Activated CD4-positive, alpha-beta T cell treated with anti-CD3 and anti-CD28 coated beads, Interleukin-2, amount 50 U/mL, for 16 hours (primary cell): Measurements from ENCODE around the gene DMTF1.

Experiments
- DNase-seq: peaks from one replicate; pipeline ENCODE4 v3.0.0-alpha.2; 2020

DMTF1 gene

GRCh38 chr7:87148332-87148955, 3.8 kb upstream of the DMTF1 start:
- no peak for DNase-seq

- no peak for DNase-seq
These were observed 1.1 kb upstream of the DMTF1 start for GRCh38 chr7:87151002-87151728.

- DNase-seq, result no peak
These were observed 533 bp upstream of the DMTF1 start for GRCh38 chr7:87151729-87152111.

- DNase-seq, result peak; percentile 45
These were observed 816 bp downstream of the DMTF1 start for GRCh38 chr7:87152897-87153641.

DNA sequence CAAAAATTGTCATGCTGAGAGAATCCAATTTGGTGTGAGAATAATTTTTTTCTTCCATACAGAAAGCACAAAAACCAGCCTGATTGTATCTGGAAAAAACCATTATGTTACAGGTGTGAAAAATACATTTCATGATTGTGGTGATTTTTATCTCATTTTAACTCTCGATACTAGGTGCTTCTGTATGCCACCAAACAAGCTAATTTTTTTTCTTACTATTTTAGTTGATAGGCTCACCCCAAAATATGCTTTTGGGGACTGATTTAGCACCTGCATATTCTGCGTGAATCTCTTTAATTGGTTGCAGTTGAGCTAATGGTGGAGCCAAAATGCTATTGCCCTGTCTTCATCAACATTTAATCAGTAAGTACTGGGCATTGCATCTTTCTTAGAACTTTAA, 1.9 kb downstream of the DMTF1 start:
- no peak for DNase-seq

GRCh38 chr7:87154569-87154968, 2.3 kb downstream of the DMTF1 start:
- DNase-seq, result no peak

DNA sequence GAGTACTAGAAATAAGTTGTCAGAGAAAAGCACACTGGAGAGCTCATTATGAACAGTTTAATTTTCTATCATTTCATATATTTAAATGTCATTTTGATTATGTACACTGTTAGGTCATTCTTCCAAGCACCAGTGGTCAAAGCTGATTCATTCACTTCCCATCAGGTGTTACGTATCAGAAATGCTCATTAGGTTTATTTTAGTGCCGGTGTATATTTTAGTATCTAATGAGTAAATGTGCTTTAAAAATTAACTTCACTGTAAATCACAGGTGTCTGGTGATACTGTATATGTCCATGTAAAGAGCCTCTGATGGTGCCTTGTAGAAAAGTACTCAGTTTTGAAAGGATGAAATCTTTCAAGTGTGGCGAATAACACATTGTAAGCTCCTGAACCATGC, 3.5 kb downstream of the DMTF1 start:
- no peak for DNase-seq

- no peak for DNase-seq
These were observed 4.5 kb downstream of the DMTF1 start for GRCh38 chr7:87156709-87157108.

- no peak for DNase-seq
These were observed 7.3 kb downstream of the DMTF1 start for GRCh38 chr7:87159538-87159937.

- DNase-seq, result no peak
These were observed 12.2 kb downstream of the DMTF1 start for GRCh38 chr7:87164433-87164832.

- DNase-seq, result no peak
These were observed 18.6 kb downstream of the DMTF1 start for GRCh38 chr7:87170828-87171227.

DNA sequence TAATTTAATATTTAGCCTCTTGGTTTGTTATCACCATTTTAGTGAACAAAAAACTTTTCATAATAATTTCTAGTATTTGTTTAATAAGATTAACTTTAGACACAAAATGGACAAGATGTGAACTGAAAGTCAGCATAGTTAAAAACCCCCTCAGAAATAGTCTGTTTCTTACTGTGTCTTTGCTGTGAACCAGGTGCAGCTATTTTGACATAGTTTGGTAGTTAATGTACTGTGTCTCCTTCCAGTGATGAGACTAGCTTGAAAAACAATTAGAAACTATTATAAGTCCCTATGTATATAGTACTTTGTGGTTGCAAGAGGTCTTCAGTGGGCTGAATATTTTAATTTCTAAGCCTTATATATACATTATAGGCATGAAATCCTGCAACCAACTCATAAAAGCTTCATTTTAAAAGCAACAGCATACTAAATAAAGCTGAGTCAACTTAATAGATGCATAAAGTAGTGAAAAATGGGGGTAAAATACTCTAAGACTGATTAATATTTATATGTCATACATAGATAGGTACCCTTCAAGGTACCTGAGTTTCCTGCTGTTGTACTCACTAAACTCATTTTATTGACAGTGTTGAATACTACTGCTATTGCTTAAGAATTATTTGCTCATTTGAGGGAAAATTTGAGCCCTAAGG, 19.2 kb downstream of the DMTF1 start:
- DNase-seq, result no peak

GRCh38 chr7:87173471-87173870, 21.2 kb downstream of the DMTF1 start:
- DNase-seq, result no peak

DNA sequence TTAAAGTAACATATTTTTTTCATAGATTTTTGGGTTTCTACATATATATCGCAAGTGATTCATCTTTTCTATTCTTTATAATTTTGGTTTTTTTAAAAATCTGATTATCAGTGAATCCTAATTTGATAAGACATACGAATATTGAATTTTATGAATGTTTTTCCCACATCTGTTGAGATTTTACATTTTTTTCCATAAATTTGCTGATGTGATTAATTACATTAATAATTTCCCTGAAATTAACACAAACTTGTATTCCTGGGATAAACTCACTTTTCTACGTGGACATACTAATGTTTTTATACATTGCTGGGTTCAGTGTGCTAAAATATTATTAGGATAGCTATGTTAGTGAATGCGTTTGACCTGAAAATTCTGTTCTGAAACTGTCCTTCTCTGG, 26.1 kb downstream of the DMTF1 start:
- DNase-seq, result no peak

DNA sequence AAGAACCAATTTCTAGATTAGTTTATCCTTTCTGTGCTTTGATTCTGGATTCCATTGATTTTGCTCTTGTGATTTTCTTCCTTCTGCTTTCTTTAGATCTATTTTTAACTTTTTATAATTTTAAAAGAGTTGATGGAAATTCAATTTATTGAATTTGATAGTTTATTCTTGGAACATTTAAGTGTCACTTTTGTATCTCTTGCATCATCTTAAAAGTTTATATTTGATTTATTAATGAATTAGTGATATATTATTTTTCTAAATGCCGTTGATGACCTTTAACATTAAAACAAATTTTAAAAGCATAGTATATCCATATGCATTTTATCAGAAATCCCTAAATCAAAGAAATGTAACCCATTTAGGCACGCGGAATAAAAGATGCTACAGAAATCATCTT, 26.9 kb downstream of the DMTF1 start:
- DNase-seq, result no peak

DNA sequence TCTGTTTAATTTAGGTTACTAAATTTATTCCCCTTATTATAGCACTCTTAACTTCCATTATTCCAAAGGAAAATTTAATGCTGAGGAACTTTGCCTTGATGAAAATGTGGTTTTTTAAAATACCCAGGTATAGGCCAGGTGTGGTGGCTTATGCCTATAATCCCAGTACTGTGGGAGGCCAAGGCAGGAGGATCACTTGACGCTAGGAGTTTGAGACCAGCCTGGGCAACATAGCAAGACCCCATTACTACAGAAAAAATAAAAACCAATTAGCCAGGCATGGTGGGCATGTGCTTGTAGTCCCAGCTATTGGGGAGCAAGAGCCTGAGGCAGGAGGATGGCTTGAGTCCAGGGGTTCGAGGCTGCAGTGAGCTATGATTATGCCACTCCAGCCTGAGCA, 34.9 kb downstream of the DMTF1 start:
- no peak for DNase-seq

DNA sequence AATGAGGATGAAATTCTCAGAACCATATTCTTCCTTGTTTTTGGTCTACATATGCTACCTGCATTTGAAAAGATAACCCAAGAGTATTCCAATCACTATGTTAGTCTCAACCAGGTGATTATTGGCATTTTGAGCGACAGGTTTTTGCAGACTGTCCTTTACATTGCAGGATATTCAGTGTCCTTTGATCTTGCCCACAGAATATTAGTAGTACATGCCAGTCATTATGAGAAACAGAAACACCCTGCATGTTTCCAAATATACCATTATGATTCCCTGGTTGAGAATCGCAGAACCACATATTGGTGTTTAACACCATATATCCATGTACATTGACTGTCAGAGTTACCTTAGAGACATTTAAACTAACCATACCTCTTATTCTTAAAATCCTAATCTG, 36.7 kb downstream of the DMTF1 start:
- no peak for DNase-seq

DNA sequence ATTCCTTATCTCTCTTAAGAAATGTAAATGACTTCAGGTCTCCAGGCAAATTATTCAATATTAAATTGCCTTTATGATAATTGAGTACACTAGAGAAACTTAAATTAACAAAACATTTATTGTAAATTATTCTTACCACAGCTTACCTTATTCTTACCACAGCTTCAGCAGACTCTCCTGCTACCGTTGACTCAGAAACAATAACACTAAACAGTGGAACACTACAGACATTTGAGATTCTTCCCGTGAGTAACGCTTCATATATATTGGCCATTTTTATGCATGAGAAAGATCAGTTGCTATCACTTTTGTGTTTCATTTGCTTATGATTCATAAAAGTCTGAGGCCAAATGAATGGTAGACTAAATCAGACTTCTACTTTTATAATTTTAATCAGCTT, 38.5 kb downstream of the DMTF1 start:
- no peak for DNase-seq

DNA sequence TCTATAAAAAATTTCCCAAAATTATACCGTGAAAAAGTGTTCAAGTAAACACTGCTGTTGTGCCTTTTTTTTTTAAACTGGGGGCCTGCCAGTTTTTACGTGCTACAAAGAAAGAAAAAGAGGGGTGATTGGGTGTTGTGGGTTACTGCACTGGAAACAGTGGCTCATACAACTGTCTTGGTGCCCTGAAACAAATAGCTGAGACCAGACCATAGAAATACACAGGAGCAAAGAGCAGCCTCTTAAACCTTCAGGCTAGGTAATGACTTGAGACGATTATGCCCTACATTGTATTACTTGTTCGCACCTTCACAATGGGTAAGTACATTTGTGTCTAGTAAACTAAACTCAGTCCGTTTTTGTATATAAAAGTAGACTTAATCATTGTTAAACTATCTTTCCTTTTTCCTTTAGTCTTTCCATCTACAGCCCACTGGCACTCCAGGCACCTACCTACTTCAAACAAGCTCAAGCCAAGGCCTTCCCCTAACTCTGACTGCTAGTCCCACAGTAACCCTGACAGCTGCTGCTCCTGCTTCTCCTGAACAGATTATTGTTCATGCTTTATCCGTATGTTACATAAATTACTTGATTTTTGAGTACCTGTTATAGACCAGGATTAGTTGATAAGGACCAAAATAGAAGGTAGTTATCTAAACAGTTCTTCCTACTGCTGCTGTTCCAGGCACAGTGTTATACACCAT, 40.7 kb downstream of the DMTF1 start:
- no peak for DNase-seq

DNA sequence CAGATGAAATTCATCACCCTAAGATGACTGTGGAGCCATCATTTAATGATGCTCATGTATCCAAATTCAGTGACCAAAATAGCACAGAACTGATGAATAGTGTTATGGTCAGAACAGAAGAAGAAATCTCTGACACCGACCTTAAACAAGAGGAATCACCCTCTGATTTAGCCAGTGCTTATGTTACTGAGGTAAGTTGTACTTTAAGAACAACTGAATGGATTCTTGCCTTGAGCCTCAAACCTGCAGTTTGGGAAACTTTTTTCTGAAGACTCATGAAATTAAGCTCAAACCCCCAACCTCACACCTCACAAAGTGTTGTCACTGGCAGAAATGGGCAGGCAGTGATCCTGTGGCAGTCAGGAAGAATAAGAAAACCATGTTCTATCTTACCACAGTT, 41.7 kb downstream of the DMTF1 start:
- no peak for DNase-seq

GRCh38 chr7:87199241-87199640, 47.0 kb downstream of the DMTF1 start:
- no peak for DNase-seq

GRCh38 chr7:87199700-87200450, 47.6 kb downstream of the DMTF1 start:
- DNase-seq, result no peak
